HG02938 (cell line): Measurements from ENCODE around the gene SP4.
"Not testable (repeated sequence)": the region's sequence is repeated elsewhere in the genome, so short reads cannot be mapped to it uniquely, and the experiment has no call there.

Experiments
- ATAC-seq: cut with Tn5 transposase; IDR thresholded peaks from one replicate; pipeline ENCODE4 v1.9.1; 2021; ENCODE audit warnings: mild to moderate bottlenecking, moderate library complexity; ENCODE audit not compliant: unreplicated experiment

SP4 gene

DNA sequence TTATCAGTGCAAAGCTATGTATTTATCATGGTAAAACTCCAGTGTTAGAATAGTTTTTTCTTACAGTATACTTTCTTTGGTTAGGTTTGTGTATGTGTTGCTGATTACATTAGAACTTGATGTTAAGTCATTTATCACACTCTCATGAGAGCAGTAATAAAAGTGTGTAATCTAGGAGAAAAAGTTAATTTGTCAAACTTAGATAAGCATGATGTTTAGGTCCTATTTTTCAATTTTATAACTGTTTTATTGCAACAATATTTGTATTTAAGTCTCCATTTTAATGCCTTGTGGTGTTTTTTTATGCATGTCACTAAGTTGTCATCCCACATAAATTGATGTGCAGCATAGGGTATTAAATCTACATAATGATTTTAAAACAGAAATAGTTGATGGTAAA, 86.2 kb downstream of the SP4 start:
- no peak for ATAC-seq

DNA sequence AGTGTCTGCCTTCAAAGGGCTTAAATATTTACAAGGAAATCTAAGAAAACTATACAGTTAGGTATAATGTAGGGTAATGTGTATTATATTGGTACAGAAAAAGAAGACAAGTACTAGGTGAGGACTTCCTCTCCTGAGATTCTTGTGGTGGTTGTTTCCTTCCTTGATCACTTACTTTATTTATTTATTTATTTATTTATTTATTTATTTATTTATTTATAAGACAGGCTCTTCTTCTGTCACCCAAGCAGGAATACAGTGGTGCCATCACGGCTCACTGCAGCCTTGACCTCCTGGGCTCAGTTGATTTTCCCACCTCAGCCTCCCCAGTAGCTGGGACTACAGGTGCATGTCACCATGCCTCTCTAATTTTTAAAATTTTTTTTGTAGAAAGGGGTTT, 96.8 kb downstream of the SP4 start:
- no peak for ATAC-seq

DNA sequence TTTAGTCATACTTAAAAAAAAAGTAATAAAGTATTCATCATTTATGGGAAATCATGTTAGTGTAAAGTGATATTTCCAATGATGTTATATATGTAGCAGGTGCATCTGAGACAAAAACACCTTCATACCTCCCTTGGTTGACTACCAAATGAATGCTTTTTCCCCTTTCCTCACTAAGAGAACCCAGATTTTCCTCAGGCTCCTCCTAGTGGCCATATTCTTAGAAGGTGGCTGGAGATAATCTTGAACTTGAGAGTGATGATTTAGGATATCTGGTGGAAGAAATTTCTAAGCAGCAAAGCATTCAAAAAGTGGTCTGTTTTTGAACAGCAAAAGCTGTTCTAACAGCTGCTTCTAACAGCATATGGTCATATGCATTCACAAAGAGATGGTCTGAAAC, 98.1 kb downstream of the SP4 start:
- ATAC-seq = no peak

DNA sequence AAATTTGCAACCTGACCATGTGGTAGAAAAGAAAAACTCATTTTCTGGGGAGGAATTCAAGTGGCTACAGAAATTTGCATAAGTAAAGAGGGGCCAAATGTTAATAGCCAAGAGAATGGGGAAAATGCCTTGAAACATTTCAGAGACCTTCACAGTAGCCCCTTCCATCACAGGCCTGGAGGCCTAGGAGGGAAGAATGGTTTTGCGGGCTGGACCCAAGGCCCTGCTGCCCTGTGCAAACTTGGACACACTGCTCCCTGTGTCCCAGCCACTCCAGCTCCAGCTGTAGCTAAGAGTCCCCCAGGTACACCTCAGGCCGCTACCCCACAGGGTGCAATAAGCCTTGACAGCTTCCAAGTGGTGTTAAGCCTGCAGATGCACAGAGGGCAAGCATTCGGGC, 98.6 kb downstream of the SP4 start:
- no peak for ATAC-seq

DNA sequence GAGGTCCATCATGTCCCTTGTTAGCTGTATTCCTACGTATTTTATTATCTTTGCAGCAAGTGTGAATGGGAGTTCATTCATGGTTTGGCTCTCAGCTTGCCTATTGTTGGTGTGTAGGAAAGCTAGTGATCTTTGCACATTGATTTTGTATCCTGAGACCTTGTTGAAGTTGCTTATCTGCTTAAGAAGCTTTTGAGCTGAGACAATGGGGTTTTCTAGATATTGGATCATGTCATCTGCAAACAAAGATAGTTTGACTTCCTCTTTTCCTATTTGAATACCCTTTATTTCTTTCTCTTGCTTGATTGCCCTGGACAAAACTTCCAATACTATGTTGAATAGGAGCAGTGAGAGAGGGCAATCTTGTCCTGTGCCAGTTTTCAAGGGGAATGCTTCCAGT, 104.6 kb downstream of the SP4 start:
- ATAC-seq = not testable (repeated sequence)

DNA sequence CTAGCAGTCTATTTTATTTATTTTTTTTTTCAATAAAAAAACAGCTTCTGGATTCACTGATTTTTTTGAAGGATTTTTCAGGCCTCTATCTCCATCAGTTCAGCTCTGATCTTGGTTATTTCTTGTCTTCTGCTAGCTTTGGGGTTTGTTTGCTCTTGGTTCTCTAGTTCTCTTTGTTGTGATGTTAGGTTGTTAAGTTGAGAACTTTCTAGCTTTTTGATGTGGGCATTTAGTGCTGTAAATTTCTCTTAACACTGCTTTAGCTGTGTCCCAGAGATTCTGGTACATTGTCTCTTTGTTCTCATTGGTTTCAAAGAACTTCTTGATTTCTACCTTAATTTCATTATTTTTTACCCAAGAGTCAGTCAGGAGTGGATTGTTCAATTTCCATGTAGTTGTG, 105.8 kb downstream of the SP4 start:
- not testable (repeated sequence) for ATAC-seq

DNA sequence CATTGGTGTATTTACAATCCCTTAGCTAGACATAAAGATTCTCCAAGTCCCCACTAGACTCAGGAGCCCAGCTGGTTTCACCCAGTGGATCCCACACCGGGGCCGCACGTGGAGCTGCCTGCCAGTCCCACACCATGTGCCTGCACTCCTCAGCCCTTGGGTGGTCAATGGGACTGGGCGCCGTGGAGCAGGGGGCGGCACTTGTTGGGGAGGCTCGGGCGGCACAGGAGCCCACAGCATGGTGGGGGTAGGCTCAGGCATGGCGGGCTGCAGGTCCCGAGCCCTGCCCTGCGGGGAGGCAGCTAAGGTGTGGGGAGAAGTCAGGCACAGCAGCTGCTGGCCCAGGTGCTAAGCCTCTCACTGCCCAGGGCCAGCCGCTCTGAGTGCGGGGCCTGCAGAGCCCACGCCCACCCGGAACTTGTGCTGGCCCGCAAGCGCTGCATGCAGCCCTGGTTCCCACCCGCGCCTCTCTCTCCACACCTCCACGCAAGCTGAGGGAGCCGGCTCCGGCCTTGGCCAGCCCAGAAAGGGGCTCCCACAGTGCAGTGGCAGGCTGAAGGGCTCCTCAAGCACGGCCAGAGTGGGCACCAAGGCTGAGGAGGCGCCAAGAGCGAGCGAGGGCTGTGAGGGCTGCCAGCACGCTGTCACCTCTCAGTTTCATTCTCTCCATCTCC, 108.7 kb downstream of the SP4 start:
- not testable (repeated sequence) for ATAC-seq

DNA sequence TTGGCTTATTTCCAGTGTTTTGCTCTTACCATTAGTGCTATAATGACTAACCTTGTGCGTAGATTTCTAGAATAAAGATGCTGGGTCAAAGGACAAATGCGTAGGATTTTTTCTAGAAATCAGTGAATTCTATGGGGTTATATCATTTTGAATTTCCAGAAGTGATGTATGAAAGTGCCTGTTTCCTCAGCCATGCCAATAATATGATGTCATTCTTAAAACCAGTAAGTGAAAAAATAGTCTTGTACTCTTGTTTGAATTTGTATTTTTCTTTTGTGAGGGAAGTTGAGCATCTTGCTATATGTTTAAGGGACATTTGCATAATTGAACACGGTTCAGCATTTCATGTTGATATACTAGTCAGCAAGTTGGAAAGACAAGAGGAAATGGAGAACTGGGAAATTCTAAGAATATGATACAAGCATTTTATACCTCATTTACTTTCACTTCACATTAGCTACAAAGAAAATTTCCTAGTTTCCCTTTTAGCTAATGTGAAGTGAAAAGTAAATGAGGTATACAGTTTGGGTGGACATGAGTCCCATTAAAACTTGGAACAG, 111.1 kb downstream of the SP4 start:
- ATAC-seq = no peak

DNA sequence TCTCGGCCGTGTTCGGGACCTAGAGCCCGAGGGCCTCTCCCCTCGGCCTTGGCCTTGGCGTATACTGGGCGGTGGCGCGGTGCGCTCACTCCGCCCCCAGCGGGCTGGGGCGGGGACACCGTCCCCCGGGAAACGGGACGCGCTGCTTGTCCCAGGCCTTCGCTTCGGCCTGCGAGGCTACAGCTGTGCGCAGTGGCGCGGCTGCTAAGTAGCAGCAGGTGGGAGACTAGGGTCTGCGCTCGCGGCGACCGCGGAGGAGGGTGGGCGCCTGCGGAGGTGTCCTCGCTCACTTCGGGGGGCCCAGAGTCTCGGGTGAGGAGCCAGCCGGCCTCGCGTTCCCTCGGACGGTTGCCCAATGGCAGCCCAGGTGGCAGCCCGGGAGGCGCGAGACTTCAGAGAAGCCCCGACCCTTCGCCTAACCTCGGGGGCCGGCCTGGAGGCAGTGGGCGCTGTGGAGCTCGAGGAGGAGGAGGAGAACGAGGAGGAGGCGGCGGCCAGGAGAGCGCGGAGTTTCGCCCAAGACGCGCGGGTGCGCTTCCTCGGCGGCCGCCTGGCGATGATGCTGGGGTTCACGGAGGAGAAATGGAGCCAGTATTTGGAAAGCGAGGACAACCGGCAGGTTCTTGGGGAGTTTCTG, 115.1 kb downstream of the SP4 start, which contains the start of gene DNAH11:
TSS of gene DNAH11 (plus strand) at position 149 of the 637 bp plus-strand sequence. CDS start at position 356, 207 bp downstream.
- peak; percentile 73 for ATAC-seq

DNA sequence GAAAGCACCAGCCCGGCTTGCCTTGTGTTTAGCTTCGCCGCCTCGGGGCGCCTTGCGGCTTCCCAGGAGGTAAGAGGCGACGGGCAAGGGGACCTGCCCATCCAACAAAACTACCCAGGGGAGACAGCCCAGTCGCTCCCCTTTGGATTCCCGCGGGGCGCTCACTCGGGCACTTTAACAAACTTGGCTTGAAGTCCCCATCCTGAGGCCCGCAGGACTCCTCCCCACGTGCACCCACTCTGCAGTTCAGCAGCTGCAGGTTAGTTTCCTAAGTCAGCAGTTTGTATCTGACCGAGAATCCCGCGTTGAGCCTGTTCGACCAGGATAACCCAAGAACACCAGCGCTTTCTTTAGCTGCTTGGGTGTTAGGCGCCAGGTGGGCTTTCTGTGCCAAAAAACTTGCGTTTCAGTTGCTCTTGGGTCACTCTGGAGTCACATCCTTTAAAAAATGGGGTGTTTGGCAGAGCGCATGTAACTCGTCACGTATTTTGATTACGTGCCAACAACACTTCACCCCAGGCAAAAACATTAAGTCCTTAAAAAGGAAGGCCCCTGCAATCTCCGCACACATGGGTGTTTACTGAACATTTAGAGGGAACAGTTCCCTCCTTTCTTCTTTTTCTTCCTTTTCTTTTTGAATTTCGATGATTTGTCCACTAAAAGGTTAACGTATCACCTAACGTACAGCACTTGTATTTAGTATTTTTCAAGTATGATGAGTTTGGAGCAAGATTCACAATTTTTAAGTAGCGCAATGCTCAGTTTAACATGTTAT, 115.8 kb downstream of the SP4 start:
- no peak for ATAC-seq

DNA sequence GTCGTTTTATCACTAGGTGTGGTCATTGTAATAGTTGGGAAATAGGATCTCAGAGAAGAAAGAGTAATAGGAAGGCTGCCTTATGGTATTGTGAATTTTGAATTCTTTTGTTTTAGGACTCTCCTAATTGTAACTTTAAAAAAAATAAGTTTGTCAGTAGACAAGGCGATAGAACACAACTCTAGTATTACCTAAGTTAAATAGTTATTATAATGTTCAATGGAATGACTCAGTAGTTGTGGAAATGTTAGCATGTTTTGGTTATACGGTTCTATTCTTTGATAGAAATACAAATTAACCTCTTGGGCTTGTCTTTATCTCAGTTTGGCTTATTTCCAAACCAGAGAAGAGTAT, 116.4 kb downstream of the SP4 start:
- ATAC-seq = no peak

DNA sequence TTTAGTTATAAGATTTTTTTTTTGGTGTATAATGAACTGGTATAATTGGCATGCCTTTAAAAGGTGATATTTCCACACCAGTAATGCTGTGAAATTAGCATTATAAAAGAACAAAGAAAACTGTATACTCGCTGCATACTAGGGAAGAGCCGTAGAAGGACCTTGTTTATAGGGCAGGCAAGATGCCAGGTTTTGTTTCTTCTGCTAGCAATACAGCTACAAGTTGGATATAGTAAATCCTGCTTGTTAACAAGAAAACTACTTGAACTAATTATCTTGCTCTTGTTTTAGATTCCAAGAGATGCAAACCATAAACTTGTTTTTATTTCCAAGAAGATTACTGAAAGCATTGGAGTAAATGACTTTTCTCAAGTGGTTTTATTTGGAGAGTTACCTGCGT, 116.8 kb downstream of the SP4 start:
- no peak for ATAC-seq

DNA sequence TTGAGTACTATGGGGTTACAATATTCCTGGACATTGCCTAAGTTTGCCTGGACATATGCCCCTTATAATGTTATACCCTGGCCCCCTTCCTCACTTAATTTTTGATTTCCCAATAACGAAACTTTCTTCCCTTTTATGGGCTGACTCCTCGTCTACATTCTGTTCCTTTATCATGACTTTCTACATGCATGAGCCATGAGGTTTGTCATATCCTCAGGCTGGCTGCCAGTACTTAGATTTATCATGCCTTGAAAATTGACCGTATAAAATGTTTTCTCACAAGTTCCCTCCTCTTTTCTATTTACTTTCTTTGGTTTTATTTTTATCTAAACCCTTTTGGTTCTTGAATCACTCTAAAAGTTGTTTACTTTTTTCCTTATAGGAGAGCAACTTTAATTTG, 119.6 kb downstream of the SP4 start:
- no peak for ATAC-seq

DNA sequence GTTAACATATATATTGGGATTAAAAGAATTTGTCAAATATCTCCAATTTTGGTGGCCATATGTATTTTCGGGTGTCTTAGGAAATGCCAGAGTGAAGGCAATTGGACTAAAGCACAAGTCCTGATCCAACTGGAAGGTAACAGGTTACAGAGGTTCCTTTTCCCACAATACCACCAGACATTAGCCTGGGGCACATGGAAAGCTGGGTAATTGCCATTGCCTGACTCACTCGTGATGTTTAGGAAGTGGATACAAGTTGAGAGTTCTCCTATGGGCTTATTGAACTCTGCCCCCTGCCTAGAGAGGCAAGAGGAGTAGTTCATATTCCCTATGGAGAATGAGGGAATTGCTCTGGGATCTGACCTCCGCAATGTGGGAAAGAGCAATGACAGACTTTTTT, 120.6 kb downstream of the SP4 start:
- ATAC-seq = no peak

DNA sequence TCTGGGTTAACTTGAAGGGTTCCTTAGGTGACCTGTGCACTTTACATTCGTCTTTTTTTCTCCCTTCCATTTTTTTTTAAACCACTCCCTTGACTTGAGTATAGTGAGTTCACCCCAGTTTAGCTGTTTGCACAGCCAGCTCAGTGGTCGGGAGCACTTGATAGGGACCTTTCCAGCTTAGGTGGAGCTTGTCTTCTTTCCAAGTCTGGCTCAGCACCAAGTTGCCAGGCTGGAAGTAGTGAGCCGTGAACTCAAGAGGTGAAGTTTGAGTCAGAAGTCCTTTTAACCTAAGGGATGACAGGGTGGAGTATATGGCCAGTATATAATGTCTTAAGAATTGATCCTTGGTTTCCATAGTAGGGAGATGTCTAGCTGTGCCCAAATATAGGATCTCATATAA, 122.2 kb downstream of the SP4 start:
- no peak for ATAC-seq

DNA sequence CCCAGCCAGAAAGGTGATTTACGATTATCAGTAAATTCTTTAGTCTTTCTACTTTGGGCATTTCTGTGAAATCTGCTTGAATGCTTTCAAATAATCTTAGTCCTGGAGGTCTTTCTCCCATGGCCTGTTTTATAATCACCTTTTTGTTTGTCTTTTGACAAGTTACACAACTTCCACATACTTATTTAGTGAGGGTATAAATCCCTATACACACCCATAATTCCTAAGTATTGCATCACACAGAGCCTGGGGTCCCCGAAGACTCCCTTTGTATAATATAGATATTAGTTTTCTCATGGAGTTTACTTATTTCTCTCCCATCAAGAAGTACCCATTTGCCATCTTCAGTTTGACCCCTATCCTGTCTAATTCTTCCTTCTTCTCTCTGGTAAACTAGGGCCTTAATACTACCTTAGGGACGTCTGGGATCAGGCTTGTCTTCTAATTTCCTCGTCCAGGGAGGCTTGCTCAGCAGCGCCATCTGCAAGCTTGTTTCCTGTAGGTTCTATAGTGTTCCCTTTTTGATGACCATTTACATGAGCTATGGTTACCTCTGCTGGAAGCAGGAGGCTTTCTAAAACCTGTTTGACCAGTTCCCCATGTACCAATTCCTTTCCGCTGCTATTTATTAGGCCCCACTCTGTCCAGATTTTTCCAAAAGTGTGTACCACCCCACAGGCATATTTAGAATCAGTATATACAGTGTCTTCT, 123.1 kb downstream of the SP4 start:
- ATAC-seq = no peak

DNA sequence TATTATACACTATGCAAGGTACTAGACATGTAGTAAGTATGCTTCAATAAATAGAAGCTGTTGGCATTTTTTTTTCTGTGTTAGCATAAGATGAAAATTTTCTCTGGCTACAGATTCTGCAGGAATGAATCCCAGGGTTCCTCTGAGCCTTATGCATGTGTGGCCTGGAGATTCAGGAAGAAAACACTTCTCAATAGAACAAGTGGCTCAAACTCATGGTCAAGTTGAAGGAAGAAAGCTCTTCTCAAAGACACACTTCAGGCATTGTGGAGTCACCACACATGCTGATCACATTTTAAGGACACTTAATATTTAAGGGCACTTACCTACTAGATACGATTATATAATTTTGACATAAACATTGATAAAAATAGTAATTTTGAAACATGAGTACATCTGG, 134.5 kb downstream of the SP4 start:
- no peak for ATAC-seq
